GM23338 (cell line): ENCODE measurements around the gene ALDH1A2. TPM values are rescaled to one million over a fixed set of nuclear protein-coding genes. Genes with fewer than 3 reads are reported as not detected.

Experiments used
- ATAC-seq: fragments of 200-7000 bp; cut with Tn5 transposase; 3 replicates; pipeline ENCODE4 v1.9.1; 2020
- DNase-seq: peaks from one replicate; pipeline ENCODE4 v3.0.0-alpha.2; 2015; ENCODE audit warnings: low spot score
- H2AFZ ChIP-seq: fragments of 200-600 bp; sonication (generic); 2 replicates; pipeline ENCODE4 v1.8.0; 2016; ENCODE audit warnings: antibody characterized with exemption, mild to moderate bottlenecking, moderate library complexity
- H3F3A ChIP-seq: fragments of 200-600 bp; sonication (generic); replicated peaks from 2 replicates; pipeline ENCODE4 v1.8.0; 2017; ENCODE audit warnings: antibody characterized with exemption, mixed run types, low read depth
- H3K27ac ChIP-seq: fragments of 200-600 bp; sonication (generic); 2 replicates; pipeline ENCODE4 v1.6.1; 2016; ENCODE audit warnings: low read depth
- H3K27me3 ChIP-seq: fragments of 200-600 bp; sonication (generic); 2 replicates; pipeline ENCODE4 v1.8.0; 2016; ENCODE audit warnings: mild to moderate bottlenecking, mixed run types, moderate library complexity; ENCODE audit not compliant: insufficient read depth
- H3K36me3 ChIP-seq: fragments of 200-600 bp; sonication (generic); 2 replicates; pipeline ENCODE4 v1.8.0; 2016; ENCODE audit warnings: mild to moderate bottlenecking; ENCODE audit not compliant: insufficient read depth
- H3K4me1 ChIP-seq: fragments of 200-600 bp; sonication (generic); 2 replicates; pipeline ENCODE4 v1.8.0; 2016; ENCODE audit warnings: mild to moderate bottlenecking, moderate library complexity; ENCODE audit not compliant: insufficient read depth
- H3K4me2 ChIP-seq: fragments of 200-600 bp; sonication (generic); 2 replicates; pipeline ENCODE4 v1.7.1; 2017; ENCODE audit warnings: mixed run types
- H3K4me3 ChIP-seq: fragments of 200-600 bp; sonication (generic); 2 replicates; pipeline ENCODE4 v1.6.1; 2016; ENCODE audit warnings: mixed run types
- H3K79me2 ChIP-seq: fragments of 200-600 bp; sonication (generic); replicated peaks from 2 replicates; pipeline ENCODE4 v1.8.0; 2017; ENCODE audit warnings: mild to moderate bottlenecking; ENCODE audit not compliant: insufficient read depth
- H3K9me2 ChIP-seq: fragments of 200-600 bp; sonication (generic); 2 replicates; pipeline ENCODE4 v1.8.0; 2017; ENCODE audit not compliant: insufficient read depth
- H4K20me1 ChIP-seq: fragments of 200-600 bp; sonication (generic); replicated peaks from 2 replicates; pipeline ENCODE4 v1.8.0; 2017; ENCODE audit warnings: mild to moderate bottlenecking; ENCODE audit not compliant: insufficient read depth
- H3K27ac Mint-ChIP-seq: 2 replicates; pipeline ENCODE4 v1.8.0; 2020; ENCODE audit warnings: inconsistent platforms, mild to moderate bottlenecking, moderate library complexity, mixed read lengths
- H3K27me3 Mint-ChIP-seq: 3 replicates; pipeline ENCODE4 v1.8.0; 2022; ENCODE audit warnings: low read depth, mild to moderate bottlenecking, moderate library complexity, mixed read lengths, inconsistent platforms; ENCODE audit not compliant: insufficient read depth, poor library complexity
- H3K36me3 Mint-ChIP-seq: 3 replicates; pipeline ENCODE4 v1.8.0; 2021; ENCODE audit warnings: low read depth, mild to moderate bottlenecking, inconsistent platforms, moderate library complexity, mixed read lengths
- H3K4me1 Mint-ChIP-seq: 3 replicates; pipeline ENCODE4 v1.8.0; 2020; ENCODE audit warnings: mild to moderate bottlenecking, inconsistent platforms, mixed read lengths
- H3K4me3 Mint-ChIP-seq: 3 replicates; pipeline ENCODE4 v1.8.0; 2021; ENCODE audit warnings: moderate library complexity, mild to moderate bottlenecking, inconsistent platforms, mixed read lengths
- H3K9me3 Mint-ChIP-seq: 3 replicates; pipeline ENCODE4 v1.8.0; 2020; ENCODE audit warnings: moderate library complexity, mild to moderate bottlenecking, inconsistent platforms, mixed read lengths
- CREB1 ChIP-seq: fragments of 250-450 bp; sonication (Bioruptor Pico); IDR thresholded peaks from 2 replicates; pipeline ENCODE4 v1.5.0; 2020; ENCODE audit warnings: low read depth, mild to moderate bottlenecking, moderate library complexity
- EZH2 ChIP-seq: fragments of 200-600 bp; sonication (generic); IDR thresholded peaks from one replicate; pipeline ENCODE4 v1.8.0; 2017; ENCODE audit warnings: antibody characterized with exemption, mild to moderate bottlenecking, low read depth; ENCODE audit not compliant: unreplicated experiment
- EZH2phosphoT487 ChIP-seq: fragments of 200-600 bp; sonication (generic); IDR thresholded peaks from one replicate; pipeline ENCODE4 v1.8.1; 2018; ENCODE audit warnings: antibody characterized with exemption; ENCODE audit not compliant: unreplicated experiment
- JUNB ChIP-seq: IDR thresholded peaks from one replicate; pipeline ENCODE4 v1.6.1; 2016; ENCODE audit warnings: antibody characterized with exemption; ENCODE audit not compliant: unreplicated experiment
- NANOG ChIP-seq: IDR thresholded peaks from 2 replicates; pipeline ENCODE4 v1.6.1; 2016; ENCODE audit warnings: antibody characterized with exemption, borderline replicate concordance
- POLR2AphosphoS5 ChIP-seq: IDR thresholded peaks from 2 replicates; pipeline ENCODE4 v1.6.1; 2016; ENCODE audit warnings: antibody characterized with exemption, low read depth
- STAT1 ChIP-seq: IDR thresholded peaks from one replicate; pipeline ENCODE4 v1.6.1; 2016; ENCODE audit warnings: antibody characterized with exemption; ENCODE audit not compliant: unreplicated experiment
- ZNF114 ChIP-seq: fragments of 250-450 bp; sonication (Bioruptor Pico); IDR thresholded peaks from 2 replicates; pipeline ENCODE4 v1.5.0; 2020; ENCODE audit warnings: mild to moderate bottlenecking, moderate library complexity
- ZNF331 ChIP-seq: fragments of 250-450 bp; sonication (Bioruptor Pico); IDR thresholded peaks from 2 replicates; pipeline ENCODE4 v1.5.0; 2020; ENCODE audit warnings: low read depth, mild to moderate bottlenecking, moderate library complexity
- polyA plus RNA-seq: library from polyadenylated mRNA; unstranded; fragments of >200 nt; fragmentation: Nextera tagmentation; extraction: Ambion mirVana; gene quantifications from 2 replicates; pipeline ENCODE4 v1.2.1, GENCODE V29; 2016
- total RNA-seq: library from RNA; depleted of rRNA; stranded (reverse); fragments of >200 nt; shearing (Covaris generic); gene quantifications from 2 replicates; pipeline ENCODE4 v1.2.3, GENCODE V29; 2014
- TF ChIP-seq, protein P1 (sequence below): fragments of 250-450 bp; sonication (Bioruptor Pico); IDR thresholded peaks from 2 replicates; pipeline ENCODE4 v1.5.0; 2020; ENCODE audit warnings: mild to moderate bottlenecking, moderate library complexity
- TF ChIP-seq, protein P2 (sequence below), 2 experiments: fragments of 200-600 bp in 1 of 2; sonication (generic) in 1 of 2; conservative IDR thresholded peaks; 2 replicates each; pipeline versions ENCODE4 v1.5.1 to v1.6.1; 2016 to 2017; ENCODE audit warnings: antibody characterized with exemption in 2 of 2, low read depth in 2 of 2, mild to moderate bottlenecking in 2 of 2, moderate library complexity in 1 of 2
- TF ChIP-seq, protein P3 (sequence below): IDR thresholded peaks from 2 replicates; pipeline ENCODE4 v1.6.1; 2016; ENCODE audit warnings: antibody characterized with exemption

ALDH1A2 gene
- total and polyA plus RNA-seq, 2 experiments from 2014 or later, result 0.80 TPM; not detected in 1

DNA sequence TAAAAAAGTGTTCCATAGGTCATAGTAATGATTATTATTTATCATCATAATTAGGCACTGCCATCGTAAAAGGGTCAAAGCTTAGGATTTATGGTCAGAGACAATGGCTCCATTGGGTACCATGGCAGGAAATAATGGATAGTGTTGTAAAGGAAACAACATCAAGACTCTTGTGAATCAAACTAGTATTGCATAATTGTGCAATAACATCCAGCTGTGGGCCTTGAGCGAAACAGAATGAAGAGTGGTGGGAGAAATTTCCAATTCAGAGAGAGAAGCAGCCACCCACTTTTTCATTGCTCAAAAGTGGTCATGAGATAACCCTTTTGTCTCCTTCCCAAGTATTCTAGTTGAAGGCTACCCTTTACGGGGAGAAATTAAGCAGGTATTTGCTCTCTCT is 61.7 kb downstream of the ALDH1A2 start:
- Histone ChIP-seq H3F3A (no peaks in the 10 kb centered on the region), H3K27me3 (no peaks in the 10 kb centered on the region), H3K9me2 (peaks cover 5% of the 10 kb centered on the region; the same call in 1 of the 2 replicates), H3K79me2 (no peaks in the 10 kb centered on the region), H3K4me2 (no peak overlapping the region), H3K4me3 (no peak overlapping the region), H3K4me1 (no peaks in the 10 kb centered on the region), H4K20me1 (no peaks in the 10 kb centered on the region), H3K27ac (no peak overlapping the region), H3K36me3 (no peaks in the 10 kb centered on the region), H2AFZ (no peak overlapping the region)
- H3K27me3 Mint-ChIP-seq, result no peaks in the 10 kb centered on the region
- no peaks in the 10 kb centered on the region for H3K4me1 Mint-ChIP-seq
- no peak overlapping the region for H3K4me3 Mint-ChIP-seq
- no peaks in the 10 kb centered on the region for H3K36me3 Mint-ChIP-seq
- no peak for ATAC-seq
- H3K9me3 Mint-ChIP-seq, result peaks cover 11% of the 10 kb centered on the region; the same call in 2 of the 3 replicates
- no peak overlapping the region for H3K27ac Mint-ChIP-seq
- no peak for DNase-seq
- no peak for TF ChIP-seq NANOG

DNA sequence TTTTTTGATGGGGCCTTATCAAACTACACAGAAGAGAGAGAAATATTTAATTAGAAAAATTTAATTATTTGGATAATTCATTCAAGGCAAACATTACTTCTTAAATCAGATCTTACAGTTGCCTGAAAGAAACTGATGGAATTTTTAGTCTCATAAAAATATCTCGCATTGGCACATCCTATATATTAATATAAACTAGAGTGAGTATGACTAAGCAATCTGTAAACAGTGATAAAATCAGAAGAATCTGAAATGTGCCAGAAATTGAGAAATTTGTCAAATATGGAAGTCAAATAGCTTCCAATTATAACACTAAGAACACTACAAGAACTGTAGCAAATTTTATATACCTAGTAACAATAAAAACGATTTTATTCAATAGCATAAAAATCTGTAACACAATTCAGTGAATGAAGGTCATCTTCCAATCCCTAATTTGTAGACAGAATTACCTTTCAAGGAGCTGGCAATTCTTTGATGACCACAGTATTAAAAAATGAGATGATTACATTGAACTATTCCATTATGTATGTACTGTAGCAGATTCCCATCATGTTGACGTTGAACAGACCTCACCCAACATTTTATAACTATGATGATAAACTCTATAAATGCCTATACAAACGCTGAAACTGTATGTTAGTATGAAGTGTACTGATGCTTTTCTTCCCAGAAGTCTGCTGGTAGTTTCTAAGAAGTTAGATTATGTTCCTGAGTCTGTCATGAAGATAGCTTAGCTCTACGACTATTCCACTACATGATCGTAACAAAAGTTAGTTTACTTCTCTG is 63.0 kb downstream of the ALDH1A2 start:
- H3K4me2 ChIP-seq, result no peak overlapping the region
- H3K9me2 ChIP-seq, result peaks cover 5% of the 10 kb centered on the region; the same call in 1 of the 2 replicates
- H3K36me3 ChIP-seq, result no peaks in the 10 kb centered on the region
- H3K4me1 Mint-ChIP-seq, result no peaks in the 10 kb centered on the region
- H3K36me3 Mint-ChIP-seq, result no peaks in the 10 kb centered on the region
- H3K27ac Mint-ChIP-seq, result no peak overlapping the region
- ATAC-seq, result no peak
- peaks cover 14% of the 10 kb centered on the region; the same call in 2 of the 3 replicates for H3K9me3 Mint-ChIP-seq
- H3K79me2 ChIP-seq, result no peaks in the 10 kb centered on the region
- no peaks in the 10 kb centered on the region for H3K27me3 Mint-ChIP-seq
- H3K4me1 ChIP-seq, result no peaks in the 10 kb centered on the region
- no peaks in the 10 kb centered on the region for H3F3A ChIP-seq
- H3K4me3 ChIP-seq, result no peak overlapping the region
- no peaks in the 10 kb centered on the region for H4K20me1 ChIP-seq
- H3K27ac ChIP-seq, result no peak overlapping the region
- no peak overlapping the region for H3K4me3 Mint-ChIP-seq
- DNase-seq, result no peak
- no peak overlapping the region for H2AFZ ChIP-seq
- no peaks in the 10 kb centered on the region for H3K27me3 ChIP-seq
- no peak for TF ChIP-seq JUNB
- TF ChIP-seq POLR2AphosphoS5, result no peak
- no peak for TF ChIP-seq ZNF331
- TF ChIP-seq ZNF114 (CRISPR knock-in tag), result no peak
- TF ChIP-seq EZH2, result no peak
- TF ChIP-seq NANOG, result no peak
- TF ChIP-seq STAT1, result no peak
- TF ChIP-seq, protein P1, sequence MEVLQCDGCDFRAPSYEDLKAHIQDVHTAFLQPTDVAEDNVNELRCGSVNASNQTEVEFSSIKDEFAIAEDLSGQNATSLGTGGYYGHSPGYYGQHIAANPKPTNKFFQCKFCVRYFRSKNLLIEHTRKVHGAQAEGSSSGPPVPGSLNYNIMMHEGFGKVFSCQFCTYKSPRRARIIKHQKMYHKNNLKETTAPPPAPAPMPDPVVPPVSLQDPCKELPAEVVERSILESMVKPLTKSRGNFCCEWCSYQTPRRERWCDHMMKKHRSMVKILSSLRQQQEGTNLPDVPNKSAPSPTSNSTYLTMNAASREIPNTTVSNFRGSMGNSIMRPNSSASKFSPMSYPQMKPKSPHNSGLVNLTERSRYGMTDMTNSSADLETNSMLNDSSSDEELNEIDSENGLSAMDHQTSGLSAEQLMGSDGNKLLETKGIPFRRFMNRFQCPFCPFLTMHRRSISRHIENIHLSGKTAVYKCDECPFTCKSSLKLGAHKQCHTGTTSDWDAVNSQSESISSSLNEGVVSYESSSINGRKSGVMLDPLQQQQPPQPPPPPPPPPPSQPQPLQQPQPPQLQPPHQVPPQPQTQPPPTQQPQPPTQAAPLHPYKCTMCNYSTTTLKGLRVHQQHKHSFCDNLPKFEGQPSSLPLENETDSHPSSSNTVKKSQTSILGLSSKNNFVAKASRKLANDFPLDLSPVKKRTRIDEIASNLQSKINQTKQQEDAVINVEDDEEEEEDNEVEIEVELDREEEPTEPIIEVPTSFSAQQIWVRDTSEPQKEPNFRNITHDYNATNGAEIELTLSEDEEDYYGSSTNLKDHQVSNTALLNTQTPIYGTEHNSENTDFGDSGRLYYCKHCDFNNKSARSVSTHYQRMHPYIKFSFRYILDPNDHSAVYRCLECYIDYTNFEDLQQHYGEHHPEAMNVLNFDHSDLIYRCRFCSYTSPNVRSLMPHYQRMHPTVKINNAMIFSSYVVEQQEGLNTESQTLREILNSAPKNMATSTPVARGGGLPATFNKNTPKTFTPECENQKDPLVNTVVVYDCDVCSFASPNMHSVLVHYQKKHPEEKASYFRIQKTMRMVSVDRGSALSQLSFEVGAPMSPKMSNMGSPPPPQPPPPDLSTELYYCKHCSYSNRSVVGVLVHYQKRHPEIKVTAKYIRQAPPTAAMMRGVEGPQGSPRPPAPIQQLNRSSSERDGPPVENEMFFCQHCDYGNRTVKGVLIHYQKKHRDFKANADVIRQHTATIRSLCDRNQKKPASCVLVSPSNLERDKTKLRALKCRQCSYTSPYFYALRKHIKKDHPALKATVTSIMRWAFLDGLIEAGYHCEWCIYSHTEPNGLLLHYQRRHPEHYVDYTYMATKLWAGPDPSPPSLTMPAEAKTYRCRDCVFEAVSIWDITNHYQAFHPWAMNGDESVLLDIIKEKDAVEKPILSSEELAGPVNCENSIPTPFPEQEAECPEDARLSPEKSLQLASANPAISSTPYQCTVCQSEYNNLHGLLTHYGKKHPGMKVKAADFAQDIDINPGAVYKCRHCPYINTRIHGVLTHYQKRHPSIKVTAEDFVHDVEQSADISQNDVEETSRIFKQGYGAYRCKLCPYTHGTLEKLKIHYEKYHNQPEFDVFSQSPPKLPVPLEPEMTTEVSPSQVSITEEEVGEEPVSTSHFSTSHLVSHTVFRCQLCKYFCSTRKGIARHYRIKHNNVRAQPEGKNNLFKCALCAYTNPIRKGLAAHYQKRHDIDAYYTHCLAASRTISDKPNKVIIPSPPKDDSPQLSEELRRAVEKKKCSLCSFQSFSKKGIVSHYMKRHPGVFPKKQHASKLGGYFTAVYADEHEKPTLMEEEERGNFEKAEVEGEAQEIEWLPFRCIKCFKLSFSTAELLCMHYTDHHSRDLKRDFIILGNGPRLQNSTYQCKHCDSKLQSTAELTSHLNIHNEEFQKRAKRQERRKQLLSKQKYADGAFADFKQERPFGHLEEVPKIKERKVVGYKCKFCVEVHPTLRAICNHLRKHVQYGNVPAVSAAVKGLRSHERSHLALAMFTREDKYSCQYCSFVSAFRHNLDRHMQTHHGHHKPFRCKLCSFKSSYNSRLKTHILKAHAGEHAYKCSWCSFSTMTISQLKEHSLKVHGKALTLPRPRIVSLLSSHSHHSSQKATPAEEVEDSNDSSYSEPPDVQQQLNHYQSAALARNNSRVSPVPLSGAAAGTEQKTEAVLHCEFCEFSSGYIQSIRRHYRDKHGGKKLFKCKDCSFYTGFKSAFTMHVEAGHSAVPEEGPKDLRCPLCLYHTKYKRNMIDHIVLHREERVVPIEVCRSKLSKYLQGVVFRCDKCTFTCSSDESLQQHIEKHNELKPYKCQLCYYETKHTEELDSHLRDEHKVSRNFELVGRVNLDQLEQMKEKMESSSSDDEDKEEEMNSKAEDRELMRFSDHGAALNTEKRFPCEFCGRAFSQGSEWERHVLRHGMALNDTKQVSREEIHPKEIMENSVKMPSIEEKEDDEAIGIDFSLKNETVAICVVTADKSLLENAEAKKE (CRISPR knock-in tag), result no peak
- TF ChIP-seq, protein P2, sequence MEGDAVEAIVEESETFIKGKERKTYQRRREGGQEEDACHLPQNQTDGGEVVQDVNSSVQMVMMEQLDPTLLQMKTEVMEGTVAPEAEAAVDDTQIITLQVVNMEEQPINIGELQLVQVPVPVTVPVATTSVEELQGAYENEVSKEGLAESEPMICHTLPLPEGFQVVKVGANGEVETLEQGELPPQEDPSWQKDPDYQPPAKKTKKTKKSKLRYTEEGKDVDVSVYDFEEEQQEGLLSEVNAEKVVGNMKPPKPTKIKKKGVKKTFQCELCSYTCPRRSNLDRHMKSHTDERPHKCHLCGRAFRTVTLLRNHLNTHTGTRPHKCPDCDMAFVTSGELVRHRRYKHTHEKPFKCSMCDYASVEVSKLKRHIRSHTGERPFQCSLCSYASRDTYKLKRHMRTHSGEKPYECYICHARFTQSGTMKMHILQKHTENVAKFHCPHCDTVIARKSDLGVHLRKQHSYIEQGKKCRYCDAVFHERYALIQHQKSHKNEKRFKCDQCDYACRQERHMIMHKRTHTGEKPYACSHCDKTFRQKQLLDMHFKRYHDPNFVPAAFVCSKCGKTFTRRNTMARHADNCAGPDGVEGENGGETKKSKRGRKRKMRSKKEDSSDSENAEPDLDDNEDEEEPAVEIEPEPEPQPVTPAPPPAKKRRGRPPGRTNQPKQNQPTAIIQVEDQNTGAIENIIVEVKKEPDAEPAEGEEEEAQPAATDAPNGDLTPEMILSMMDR (conservative IDR thresholded peaks at IDR 0.05; ENCODE audit: low read depth in 2 of 2), result no peak
- TF ChIP-seq CREB1 (CRISPR knock-in tag), result no peak
- TF ChIP-seq EZH2phosphoT487, result no peak
- TF ChIP-seq, protein P3, sequence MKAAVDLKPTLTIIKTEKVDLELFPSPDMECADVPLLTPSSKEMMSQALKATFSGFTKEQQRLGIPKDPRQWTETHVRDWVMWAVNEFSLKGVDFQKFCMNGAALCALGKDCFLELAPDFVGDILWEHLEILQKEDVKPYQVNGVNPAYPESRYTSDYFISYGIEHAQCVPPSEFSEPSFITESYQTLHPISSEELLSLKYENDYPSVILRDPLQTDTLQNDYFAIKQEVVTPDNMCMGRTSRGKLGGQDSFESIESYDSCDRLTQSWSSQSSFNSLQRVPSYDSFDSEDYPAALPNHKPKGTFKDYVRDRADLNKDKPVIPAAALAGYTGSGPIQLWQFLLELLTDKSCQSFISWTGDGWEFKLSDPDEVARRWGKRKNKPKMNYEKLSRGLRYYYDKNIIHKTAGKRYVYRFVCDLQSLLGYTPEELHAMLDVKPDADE, result no peak
